Mesenchymal stem cell (in vitro differentiated cells and primary cell): ENCODE measurements around the gene NOTCH1.

Experiments
- DNase-seq: peaks from one replicate; pipeline ENCODE4 v3.0.0-alpha.2; 2013
- H2AFZ ChIP-seq: one replicate; pipeline ENCODE4 v1.6.1; 2013; ENCODE audit warnings: low read depth, mild to moderate bottlenecking, control low read depth, inconsistent platforms, low read length, moderate library complexity
- H2AK5ac ChIP-seq: 2 replicates; pipeline ENCODE4 v1.6.1; 2013; ENCODE audit warnings: low read length, moderate library complexity, mild to moderate bottlenecking, inconsistent platforms; ENCODE audit not compliant: severe bottlenecking
- H2BK120ac ChIP-seq: one replicate; pipeline ENCODE4 v1.6.1; 2013; ENCODE audit warnings: low read depth, mild to moderate bottlenecking, inconsistent platforms, low read length, moderate library complexity
- H2BK12ac ChIP-seq, 2 experiments: one replicate each; pipeline ENCODE4 v1.6.1; 2013; ENCODE audit warnings: inconsistent platforms in 2 of 2, low read length in 2 of 2, mild to moderate bottlenecking in 2 of 2, moderate library complexity in 2 of 2, control low read depth in 1 of 2
- H2BK15ac ChIP-seq: one replicate; pipeline ENCODE4 v1.6.1; 2013; ENCODE audit warnings: mild to moderate bottlenecking, low read depth, inconsistent platforms; ENCODE audit not compliant: poor library complexity, severe bottlenecking
- H2BK5ac ChIP-seq: 2 replicates; pipeline ENCODE4 v1.6.1; 2013; ENCODE audit warnings: low read depth, mild to moderate bottlenecking, low read length, control low read depth, inconsistent platforms; ENCODE audit not compliant: poor library complexity, severe bottlenecking
- H3K14ac ChIP-seq, 2 experiments: one replicate each; pipeline ENCODE4 v1.6.1; 2013; ENCODE audit warnings: inconsistent platforms in 2 of 2, low read length in 2 of 2, control low read depth in 1 of 2, mild to moderate bottlenecking in 1 of 2, moderate library complexity in 1 of 2
- H3K18ac ChIP-seq, 2 experiments: one replicate each; pipeline ENCODE4 v1.6.1; 2013; ENCODE audit warnings: inconsistent platforms in 2 of 2, low read length in 2 of 2, control low read depth in 1 of 2, low read depth in 1 of 2, mild to moderate bottlenecking in 1 of 2
- H3K23ac ChIP-seq, 2 experiments: one replicate each; pipeline ENCODE4 v1.6.1; 2013; ENCODE audit warnings: inconsistent platforms in 2 of 2, low read length in 2 of 2, mild to moderate bottlenecking in 2 of 2, moderate library complexity in 2 of 2, control low read depth in 1 of 2
- H3K27ac ChIP-seq: 2 replicates; pipeline ENCODE4 v1.5.1; 2013; ENCODE audit warnings: mild to moderate bottlenecking, moderate library complexity, low read length, control low read depth, inconsistent platforms; ENCODE audit not compliant: poor library complexity, severe bottlenecking
- H3K27me3 ChIP-seq, 2 experiments: 2 replicates each; pipeline versions ENCODE4 v1.6.1 to v1.7.0; 2013; ENCODE audit warnings: low read length in 2 of 2, mild to moderate bottlenecking in 2 of 2, moderate library complexity in 2 of 2, control low read depth in 1 of 2, inconsistent platforms in 1 of 2; ENCODE audit not compliant: control insufficient read depth in 1 of 2, insufficient read depth in 1 of 2
- H3K36me3 ChIP-seq, 2 experiments: 2 replicates each; pipeline versions ENCODE4 v1.6.1 to v1.7.0; 2013; ENCODE audit warnings: low read length in 2 of 2, control low read depth in 1 of 2, inconsistent platforms in 1 of 2, low read depth in 1 of 2, mild to moderate bottlenecking in 1 of 2; ENCODE audit not compliant: insufficient read depth in 2 of 2, control insufficient read depth in 1 of 2
- H3K4ac ChIP-seq, 2 experiments: one replicate each; pipeline ENCODE4 v1.6.1; 2013; ENCODE audit warnings: inconsistent platforms in 2 of 2, low read length in 2 of 2, mild to moderate bottlenecking in 2 of 2, moderate library complexity in 2 of 2, control low read depth in 1 of 2, low read depth in 1 of 2
- H3K4me1 ChIP-seq: 2 replicates; pipeline ENCODE4 v1.6.1; 2013; ENCODE audit warnings: low read depth, low read length, control low read depth; ENCODE audit not compliant: control insufficient read depth, insufficient read depth
- H3K4me2 ChIP-seq: 2 replicates; pipeline ENCODE4 v1.6.1; 2013; ENCODE audit warnings: low read length, mild to moderate bottlenecking, inconsistent platforms; ENCODE audit not compliant: poor library complexity, severe bottlenecking
- H3K4me3 ChIP-seq, 2 experiments: 2 replicates each; pipeline versions ENCODE4 v1.5.1 to v1.7.0; 2013; ENCODE audit warnings: low read length in 2 of 2, mild to moderate bottlenecking in 2 of 2, control low read depth in 1 of 2, low read depth in 1 of 2; ENCODE audit not compliant: insufficient read depth in 1 of 2
- H3K79me1 ChIP-seq: replicated peaks from 2 replicates; pipeline ENCODE4 v1.6.1; 2013; ENCODE audit warnings: mild to moderate bottlenecking, control low read depth, low read length, inconsistent platforms; ENCODE audit not compliant: poor library complexity, severe bottlenecking
- H3K9ac ChIP-seq: 2 replicates; pipeline ENCODE4 v1.7.0; 2013; ENCODE audit warnings: mild to moderate bottlenecking, low read length, moderate library complexity
- H3K9me3 ChIP-seq: 2 replicates; pipeline ENCODE4 v1.7.0; 2013; ENCODE audit warnings: mild to moderate bottlenecking, low read length; ENCODE audit not compliant: control insufficient read depth
- H4K8ac ChIP-seq: one replicate; pipeline ENCODE4 v1.6.1; 2013; ENCODE audit warnings: inconsistent platforms, mild to moderate bottlenecking, low read length, moderate library complexity
- H4K91ac ChIP-seq: one replicate; pipeline ENCODE4 v1.6.1; 2013; ENCODE audit warnings: mild to moderate bottlenecking, low read length, inconsistent platforms
- WGBS: methylation state at CpG from one replicate; pipeline ENCODE4 v1.1.7; 2013; ENCODE audit warnings: mixed read lengths; 5-methylcytosine and 5-hydroxymethylcytosine counted together

The NOTCH1 gene

GRCh38 chr9:136464241-136464640, 81.6 kb downstream of the NOTCH1 start:
- WGBS: 98% methylated on average over 6 of the region's 6 CpGs
- peaks cover 81 to 94% of the 10 kb centered on the region in 2 experiments for H3K36me3 ChIP-seq

GRCh38 chr9:136463578-136463977, 82.3 kb downstream of the NOTCH1 start:
- Histone ChIP-seq H4K91ac (no peak overlapping the region), H2BK5ac (no peak overlapping the region), H4K8ac (no peak overlapping the region), H3K9ac (no peak overlapping the region), H3K4me2 (no peak overlapping the region), H2AFZ (no peak overlapping the region), H2BK15ac (no peak overlapping the region), H3K4me1 (peaks cover 6% of the 10 kb centered on the region), H3K4me3 (peak overlapping the region in 1 of 2 experiments; percentile 26), H2BK12ac (no peak overlapping the region), H3K79me1 (peaks cover 53% of the 10 kb centered on the region), H3K27me3 (no peaks in the 10 kb centered on the region), H3K14ac (no peak overlapping the region), H3K27ac (no peak overlapping the region), H3K4ac (no peak overlapping the region), H3K23ac (no peak overlapping the region), H2AK5ac (no peak overlapping the region), H3K18ac (no peak overlapping the region), H2BK120ac (no peak overlapping the region), H3K9me3 (no peaks in the 10 kb centered on the region), H3K36me3 (peaks cover 81 to 94% of the 10 kb centered on the region in 2 experiments)
- DNase-seq: no peak
- WGBS: 94% methylated on average over 14 of the region's 14 CpGs

More at GRCh38 chr9:136464241-136464640, 81.6 kb downstream of the NOTCH1 start:
- no peak overlapping the region for H2BK15ac ChIP-seq
- no peak overlapping the region for H4K8ac ChIP-seq
- H3K4ac ChIP-seq: no peak overlapping the region
- peaks cover 53% of the 10 kb centered on the region for H3K79me1 ChIP-seq
- H3K9me3 ChIP-seq: no peaks in the 10 kb centered on the region
- H3K9ac ChIP-seq: no peak overlapping the region
- H2BK5ac ChIP-seq: no peak overlapping the region
- H3K18ac ChIP-seq: no peak overlapping the region
- no peak overlapping the region for H2AK5ac ChIP-seq
- DNase-seq: no peak
- no peak overlapping the region for H2AFZ ChIP-seq
- no peak overlapping the region for H3K4me2 ChIP-seq
- no peak overlapping the region for H4K91ac ChIP-seq
- H3K4me3 ChIP-seq: no peak overlapping the region
- no peak overlapping the region for H3K14ac ChIP-seq
- H2BK120ac ChIP-seq: no peak overlapping the region
- no peak overlapping the region for H2BK12ac ChIP-seq
- no peaks in the 10 kb centered on the region for H3K27me3 ChIP-seq
- peaks cover 6% of the 10 kb centered on the region for H3K4me1 ChIP-seq
- H3K27ac ChIP-seq: no peak overlapping the region
- no peak overlapping the region for H3K23ac ChIP-seq

GRCh38 chr9:136462664-136463063, 83.2 kb downstream of the NOTCH1 start:
- Histone ChIP-seq H3K4ac (no peak overlapping the region), H3K23ac (no peak overlapping the region), H2BK12ac (no peak overlapping the region), H3K4me1 (peaks cover 4% of the 10 kb centered on the region), H2BK15ac (peak overlapping the region; percentile 15), H2AFZ (no peak overlapping the region), H3K36me3 (peaks cover 87 to 94% of the 10 kb centered on the region in 2 experiments), H3K27ac (no peak overlapping the region), H3K27me3 (no peaks in the 10 kb centered on the region), H2BK120ac (no peak overlapping the region), H3K14ac (no peak overlapping the region), H3K9me3 (no peaks in the 10 kb centered on the region), H3K79me1 (peaks cover 50% of the 10 kb centered on the region), H3K18ac (no peak overlapping the region), H3K4me2 (no peak overlapping the region), H4K8ac (no peak overlapping the region), H4K91ac (no peak overlapping the region), H3K4me3 (no peak overlapping the region), H2BK5ac (no peak overlapping the region), H2AK5ac (no peak overlapping the region), H3K9ac (no peak overlapping the region)
- WGBS: 93% methylated on average over 17 of the region's 17 CpGs
- no peak for DNase-seq

- H3K23ac ChIP-seq: no peak overlapping the region
- no peak overlapping the region for H3K27ac ChIP-seq
- no peak overlapping the region for H3K9ac ChIP-seq
- no peak overlapping the region for H3K14ac ChIP-seq
- H3K4me3 ChIP-seq: no peak overlapping the region
- H3K4ac ChIP-seq: no peak overlapping the region
- WGBS: 95% methylated on average over 20 of the region's 23 CpGs
- DNase-seq: no peak
- no peak overlapping the region for H2BK120ac ChIP-seq
- H2BK5ac ChIP-seq: no peak overlapping the region
- no peak overlapping the region for H2BK12ac ChIP-seq
- peaks cover 52% of the 10 kb centered on the region for H3K79me1 ChIP-seq
- H4K8ac ChIP-seq: no peak overlapping the region
- no peaks in the 10 kb centered on the region for H3K9me3 ChIP-seq
- peaks cover 93 to 94% of the 10 kb centered on the region in 2 experiments for H3K36me3 ChIP-seq
- no peak overlapping the region for H3K18ac ChIP-seq
- H2BK15ac ChIP-seq: no peak overlapping the region
- H2AK5ac ChIP-seq: no peak overlapping the region
- no peak overlapping the region for H2AFZ ChIP-seq
- H4K91ac ChIP-seq: no peak overlapping the region
- no peak overlapping the region for H3K4me2 ChIP-seq
- no peaks in the 10 kb centered on the region for H3K4me1 ChIP-seq
- no peaks in the 10 kb centered on the region for H3K27me3 ChIP-seq
Measured at GRCh38 chr9:136460772-136461325, 85.0 kb downstream of the NOTCH1 start.
